IPS-18c (cell line): Measurements from ENCODE around the gene ERI2.

Experiments
- H3K4me3 ChIP-seq: 2 replicates; pipeline ENCODE4 v1.7.0; 2013; ENCODE audit warnings: low read depth, mild to moderate bottlenecking, low read length, moderate library complexity; ENCODE audit not compliant: insufficient read depth
- H3K9me3 ChIP-seq: one replicate; pipeline ENCODE4 v1.6.1; 2013; ENCODE audit warnings: mild to moderate bottlenecking, low read length, moderate library complexity; ENCODE audit not compliant: control insufficient read depth, insufficient read depth

The ERI2 gene

DNA sequence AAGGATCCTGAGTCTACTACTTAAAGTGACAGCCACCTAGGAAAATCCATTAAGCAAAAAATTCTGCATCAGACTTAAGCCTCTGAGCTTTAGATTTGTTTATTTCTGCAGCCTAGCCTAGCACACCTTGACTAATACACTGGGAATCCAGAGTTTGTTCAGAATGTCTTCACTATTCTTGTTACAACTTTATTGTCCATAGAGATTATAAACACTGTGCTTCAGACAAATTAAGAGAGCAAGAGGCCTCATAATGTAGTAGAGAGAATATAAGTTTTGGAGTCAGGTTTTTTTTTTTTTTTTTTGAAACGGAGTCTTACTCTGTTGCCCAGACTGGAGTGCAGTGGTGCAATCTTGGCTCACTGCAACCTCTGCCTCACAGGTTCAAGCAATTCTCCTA, 55.7 kb downstream of the ERI2 start:
- no peaks in the 10 kb centered on the region for H3K9me3 ChIP-seq
- no peak overlapping the region for H3K4me3 ChIP-seq

DNA sequence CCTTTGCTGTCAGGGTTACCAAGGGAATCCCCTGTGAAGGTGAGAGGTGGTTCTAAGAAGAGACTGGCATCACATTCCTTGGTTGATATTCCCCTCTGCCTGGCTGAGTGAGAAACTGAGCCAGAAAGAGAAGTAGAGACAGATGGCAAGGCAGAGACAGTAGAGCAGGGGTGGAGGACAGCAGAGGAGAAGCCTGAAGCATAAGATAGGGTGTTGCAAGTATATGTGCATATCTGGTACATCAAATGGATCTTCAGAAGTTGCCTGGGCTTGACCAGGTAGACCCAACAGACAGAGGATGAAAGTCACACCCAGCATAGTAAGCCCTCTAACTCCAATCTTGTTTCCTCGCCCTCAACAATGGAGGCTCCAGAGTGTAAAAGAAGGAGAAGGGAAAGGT, 56.8 kb downstream of the ERI2 start:
- Histone ChIP-seq H3K4me3 (no peak overlapping the region), H3K9me3 (no peaks in the 10 kb centered on the region)

DNA sequence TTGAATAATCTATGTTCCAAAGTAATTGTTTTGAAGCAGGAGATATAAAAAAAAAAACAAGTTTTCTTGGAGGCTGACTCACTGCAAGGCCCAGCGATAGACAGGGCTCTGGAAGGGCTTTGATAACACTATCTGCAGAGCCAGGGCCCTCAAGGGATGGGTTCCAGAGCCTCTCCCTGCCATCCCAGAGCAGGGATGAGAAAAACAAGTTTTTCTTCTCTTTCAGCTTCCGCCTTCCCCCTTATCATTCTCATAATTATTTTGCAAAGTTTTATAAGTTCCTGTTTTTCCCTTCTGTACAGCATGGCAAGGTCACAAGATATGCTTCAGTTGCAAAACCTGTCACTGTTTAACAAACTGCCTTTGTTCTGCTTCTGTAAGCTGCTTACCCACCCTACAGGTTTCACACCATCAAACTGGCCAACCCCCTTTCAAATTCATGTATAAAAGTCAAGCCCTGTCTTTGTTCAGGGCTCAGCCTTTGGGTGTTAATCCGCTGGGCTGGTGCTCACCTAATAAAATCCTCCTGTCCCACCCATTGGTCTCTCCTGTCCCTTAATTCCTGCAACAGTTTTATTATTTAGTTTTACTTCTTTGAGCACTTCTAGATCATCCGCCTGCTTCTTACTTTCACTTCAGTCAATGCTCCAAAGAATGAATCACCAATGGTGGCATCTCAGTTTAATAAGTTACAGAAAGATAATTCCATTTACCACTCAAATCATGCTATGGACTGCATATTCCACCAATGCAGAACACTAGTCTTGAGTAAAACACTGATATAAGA, 59.0 kb downstream of the ERI2 start:
- Histone ChIP-seq H3K9me3 (peaks cover 1% of the 10 kb centered on the region), H3K4me3 (no peak overlapping the region)

- Histone ChIP-seq H3K9me3 (peaks cover 3% of the 10 kb centered on the region), H3K4me3 (no peak overlapping the region)
These were observed 59.8 kb downstream of the ERI2 start for GRCh38 chr16:20746461-20746860.
